Stimulated activated memory B cell treated with anti-CD40 and anti-IgM and Interleukin-4, amounts not matched to agents 10 μg/mL and 1 μg/mL and 100 μg/mL, for 72 hours (primary cell): Measurements from ENCODE around the gene PKHD1.

Experiments
- ATAC-seq: fragments of 150-1000 bp; cut with Tn5 transposase; 2 replicates; pipeline ENCODE4 v1.10.0; 2021
- H3K27ac Mint-ChIP-seq: one replicate; pipeline ENCODE4 v1.8.0; 2022; ENCODE audit warnings: mild to moderate bottlenecking, mixed read lengths
- H3K27me3 Mint-ChIP-seq: one replicate; pipeline ENCODE4 v1.8.0; 2022; ENCODE audit warnings: mixed read lengths
- H3K36me3 Mint-ChIP-seq: one replicate; pipeline ENCODE4 v1.8.0; 2022; ENCODE audit warnings: mixed read lengths
- H3K4me1 Mint-ChIP-seq: one replicate; pipeline ENCODE4 v1.8.0; 2022; ENCODE audit warnings: mixed read lengths
- H3K4me3 Mint-ChIP-seq: one replicate; pipeline ENCODE4 v1.8.0; 2022; ENCODE audit warnings: mild to moderate bottlenecking, moderate library complexity, mixed read lengths
- H3K9me3 Mint-ChIP-seq: one replicate; pipeline ENCODE4 v1.8.0; 2022; ENCODE audit warnings: mixed read lengths

PKHD1 gene

DNA sequence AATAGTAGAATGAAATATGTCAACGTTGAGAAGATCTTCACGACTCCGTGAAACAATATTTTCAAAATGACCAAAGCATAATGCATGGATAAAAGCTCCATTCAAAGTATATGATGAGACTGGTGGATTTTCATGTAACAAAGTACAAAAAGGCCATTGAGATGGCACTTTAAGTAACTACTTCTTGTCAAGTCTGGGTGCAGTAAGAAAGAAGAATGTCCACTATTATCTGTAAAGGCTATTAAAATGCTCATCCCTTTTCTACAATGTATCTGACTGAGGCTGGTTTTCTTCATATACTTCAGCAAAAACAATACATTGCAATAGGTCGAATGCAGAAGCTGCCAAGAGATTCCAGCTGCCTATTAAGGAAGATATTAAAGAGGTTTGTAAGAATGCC is 457.4 kb downstream of the PKHD1 start:
- ATAC-seq, result no peak

DNA sequence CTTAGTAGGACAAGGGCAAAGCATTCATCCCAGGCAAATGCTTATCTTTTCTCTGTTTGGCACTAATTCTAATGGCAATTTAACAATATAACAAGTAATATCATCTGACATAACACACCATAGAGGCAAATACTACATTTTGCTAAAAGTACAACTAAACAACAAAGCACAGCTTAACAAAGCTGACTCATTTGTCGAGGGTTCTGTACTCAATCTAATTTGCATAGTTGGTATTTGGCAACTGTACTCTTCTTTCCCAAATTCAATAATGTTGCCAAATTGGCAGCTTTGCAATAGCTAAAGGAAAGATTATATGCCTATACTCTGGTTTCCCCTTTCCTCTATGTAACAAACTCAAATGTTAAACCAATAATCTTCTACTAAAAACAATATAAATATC is 461.0 kb downstream of the PKHD1 start:
- no peak overlapping the region for H3K4me3 Mint-ChIP-seq
- no peaks in the 10 kb centered on the region for H3K9me3 Mint-ChIP-seq
- no peaks in the 10 kb centered on the region for H3K36me3 Mint-ChIP-seq
- H3K27me3 Mint-ChIP-seq, result no peaks in the 10 kb centered on the region
- no peak overlapping the region for H3K27ac Mint-ChIP-seq
- no peaks in the 10 kb centered on the region for H3K4me1 Mint-ChIP-seq
- ATAC-seq, result no peak

More for the DNA sequence above, 457.4 kb downstream of the PKHD1 start:
- no peak overlapping the region for H3K27ac Mint-ChIP-seq
- no peaks in the 10 kb centered on the region for H3K4me1 Mint-ChIP-seq
- H3K9me3 Mint-ChIP-seq, result peaks cover 3% of the 10 kb centered on the region
- no peak overlapping the region for H3K4me3 Mint-ChIP-seq
- H3K36me3 Mint-ChIP-seq, result no peaks in the 10 kb centered on the region
- no peaks in the 10 kb centered on the region for H3K27me3 Mint-ChIP-seq

DNA sequence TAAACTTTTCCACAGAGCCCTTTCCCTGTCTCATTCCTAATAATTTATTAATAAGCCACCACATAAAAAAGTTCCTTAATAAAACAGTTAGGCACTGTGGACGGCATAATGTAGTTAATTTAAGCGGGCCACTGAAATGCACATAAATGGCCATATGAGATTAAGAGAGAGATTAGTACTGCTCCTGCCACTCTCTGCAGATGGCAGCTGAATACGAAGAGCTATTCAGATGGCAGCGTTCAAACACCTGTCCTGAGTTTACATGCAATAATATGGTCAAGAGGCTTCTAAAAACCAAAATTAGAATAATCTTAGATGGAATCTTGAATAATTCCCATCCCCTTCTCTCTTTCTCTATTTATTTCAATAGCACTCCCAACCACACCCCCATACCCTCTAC is 461.8 kb downstream of the PKHD1 start:
- Mint-ChIP-seq H3K27ac (no peak overlapping the region), H3K27me3 (no peaks in the 10 kb centered on the region), H3K9me3 (no peaks in the 10 kb centered on the region), H3K4me3 (no peak overlapping the region), H3K36me3 (no peaks in the 10 kb centered on the region), H3K4me1 (no peaks in the 10 kb centered on the region)
- no peak for ATAC-seq

DNA sequence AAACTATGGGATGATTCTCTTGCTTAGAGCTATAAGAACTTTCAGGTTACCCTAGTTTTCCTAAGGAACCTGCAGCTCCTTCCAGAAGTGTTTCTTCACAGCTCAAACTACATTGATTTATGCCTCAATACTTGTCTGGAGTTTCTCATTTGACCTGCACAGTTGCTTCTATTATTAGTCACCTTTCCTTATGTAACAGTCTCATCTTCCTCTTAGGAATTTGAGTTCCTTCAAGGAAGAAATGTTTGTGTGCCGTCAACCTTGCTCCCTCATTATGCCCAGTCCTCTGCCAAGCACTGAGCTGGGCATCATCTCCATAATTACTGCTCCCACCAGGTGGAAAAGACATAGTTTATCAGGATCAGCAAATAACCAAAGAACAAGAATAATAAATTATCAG is 466.4 kb downstream of the PKHD1 start:
- Mint-ChIP-seq H3K4me1 (no peaks in the 10 kb centered on the region), H3K27ac (no peak overlapping the region), H3K4me3 (no peak overlapping the region), H3K36me3 (no peaks in the 10 kb centered on the region), H3K9me3 (no peaks in the 10 kb centered on the region), H3K27me3 (no peaks in the 10 kb centered on the region)
- no peak for ATAC-seq

DNA sequence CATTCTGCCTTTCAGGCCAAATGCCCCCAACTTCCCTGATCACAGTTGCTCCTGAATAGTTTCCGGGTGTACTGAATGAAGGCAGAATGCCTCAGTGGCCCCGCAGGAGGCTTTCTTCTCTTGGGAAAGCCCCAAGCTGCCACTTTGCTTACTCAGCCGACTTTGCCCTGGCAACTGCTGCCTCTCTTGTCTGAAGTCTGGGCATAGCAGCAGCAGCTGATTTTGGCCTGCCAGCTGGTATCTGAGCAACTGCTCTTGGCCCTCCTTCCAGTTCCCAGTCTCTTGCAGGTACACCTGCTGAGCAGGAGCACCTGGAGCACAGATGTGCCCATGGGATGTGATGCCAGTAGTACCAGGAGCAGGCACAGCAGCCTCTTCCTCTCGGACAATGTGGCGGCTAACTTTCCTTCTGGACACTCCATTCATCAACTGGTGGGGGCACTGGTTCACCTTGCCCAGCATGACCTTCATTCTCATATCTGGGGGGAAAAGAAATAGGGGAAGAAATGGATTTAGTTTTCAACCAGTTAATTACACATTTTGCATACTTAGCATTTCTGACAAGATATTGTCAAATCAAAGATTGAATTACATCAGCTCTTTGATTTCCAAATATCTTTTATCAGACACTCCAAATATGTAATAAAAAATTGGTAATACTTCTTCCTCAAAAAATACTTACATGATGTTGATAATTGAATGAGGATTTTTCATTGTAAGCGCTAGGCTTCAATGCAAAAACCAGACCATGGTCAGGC is 468.2 kb downstream of the PKHD1 start:
- Mint-ChIP-seq H3K27me3 (no peaks in the 10 kb centered on the region), H3K36me3 (no peaks in the 10 kb centered on the region)

DNA sequence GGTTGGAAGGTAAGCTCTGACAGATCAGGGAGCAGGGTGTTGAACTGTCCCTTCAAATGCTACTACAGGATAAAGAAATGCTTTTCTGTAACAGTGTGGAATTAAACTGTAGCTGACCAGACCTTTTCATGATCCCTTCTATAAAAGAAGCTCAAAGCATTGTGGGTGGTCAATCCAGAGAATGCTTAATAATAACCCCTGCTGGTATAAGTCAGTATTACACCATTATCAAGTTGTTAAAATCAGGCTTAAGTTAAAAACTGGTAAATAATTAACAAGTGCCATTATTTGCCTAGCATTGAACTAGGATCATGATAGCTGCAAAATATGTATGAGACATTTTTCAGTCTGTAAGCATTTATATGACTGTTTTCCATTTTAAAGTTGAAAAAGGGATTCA is 468.9 kb downstream of the PKHD1 start:
- Mint-ChIP-seq H3K4me3 (no peak overlapping the region), H3K27ac (no peak overlapping the region), H3K4me1 (no peaks in the 10 kb centered on the region), H3K27me3 (no peaks in the 10 kb centered on the region), H3K36me3 (no peaks in the 10 kb centered on the region), H3K9me3 (no peaks in the 10 kb centered on the region)
- ATAC-seq, result no peak

More for the DNA sequence above, 468.2 kb downstream of the PKHD1 start:
- no peaks in the 10 kb centered on the region for H3K9me3 Mint-ChIP-seq
- no peaks in the 10 kb centered on the region for H3K4me1 Mint-ChIP-seq
- H3K4me3 Mint-ChIP-seq, result no peak overlapping the region
- no peak for ATAC-seq
- no peak overlapping the region for H3K27ac Mint-ChIP-seq

DNA sequence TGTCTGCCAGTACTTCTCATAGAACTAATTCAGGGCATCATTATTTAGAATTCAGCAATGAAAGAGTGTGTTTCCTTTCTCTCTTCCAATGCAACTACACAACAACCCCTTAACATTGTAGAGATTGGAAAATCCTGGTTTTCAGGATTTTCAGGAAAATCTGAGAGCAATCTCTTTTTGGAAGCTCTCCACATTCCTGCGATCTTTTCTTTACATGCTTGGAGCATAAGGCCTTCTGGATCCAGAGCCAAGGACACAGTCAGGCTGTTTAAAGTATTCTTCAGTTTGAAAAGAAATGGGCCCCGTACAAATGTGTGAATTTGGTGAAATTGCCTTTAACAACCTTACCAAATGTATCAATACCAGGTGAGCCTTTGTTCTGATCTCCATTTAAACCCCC is 469.7 kb downstream of the PKHD1 start:
- ATAC-seq, result no peak
- Mint-ChIP-seq H3K27me3 (no peaks in the 10 kb centered on the region), H3K36me3 (no peaks in the 10 kb centered on the region), H3K9me3 (no peaks in the 10 kb centered on the region), H3K4me1 (no peaks in the 10 kb centered on the region), H3K4me3 (no peak overlapping the region), H3K27ac (no peak overlapping the region)

DNA sequence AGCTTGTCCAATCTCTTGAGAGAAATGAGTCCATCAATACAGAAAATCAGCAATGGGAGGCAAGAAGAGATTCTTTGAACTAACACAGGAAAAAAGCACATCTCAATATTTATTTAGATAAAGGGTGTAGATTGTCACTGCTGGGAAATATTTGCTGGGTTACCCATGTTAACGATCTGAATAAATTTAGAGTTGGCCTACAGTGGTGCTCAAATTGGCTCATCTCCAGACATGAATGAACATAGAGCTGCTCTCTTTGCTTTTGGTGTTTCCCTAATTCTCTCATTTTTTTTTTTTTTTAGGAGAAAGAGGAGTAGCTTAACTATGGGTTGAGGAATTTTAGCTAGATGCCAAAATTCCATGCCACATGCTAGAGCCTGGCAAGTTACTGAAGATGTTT is 471.2 kb downstream of the PKHD1 start:
- H3K36me3 Mint-ChIP-seq, result no peaks in the 10 kb centered on the region
- no peaks in the 10 kb centered on the region for H3K27me3 Mint-ChIP-seq
- ATAC-seq, result no peak
- H3K9me3 Mint-ChIP-seq, result no peaks in the 10 kb centered on the region
- no peak overlapping the region for H3K27ac Mint-ChIP-seq
- no peaks in the 10 kb centered on the region for H3K4me1 Mint-ChIP-seq
- no peak overlapping the region for H3K4me3 Mint-ChIP-seq

DNA sequence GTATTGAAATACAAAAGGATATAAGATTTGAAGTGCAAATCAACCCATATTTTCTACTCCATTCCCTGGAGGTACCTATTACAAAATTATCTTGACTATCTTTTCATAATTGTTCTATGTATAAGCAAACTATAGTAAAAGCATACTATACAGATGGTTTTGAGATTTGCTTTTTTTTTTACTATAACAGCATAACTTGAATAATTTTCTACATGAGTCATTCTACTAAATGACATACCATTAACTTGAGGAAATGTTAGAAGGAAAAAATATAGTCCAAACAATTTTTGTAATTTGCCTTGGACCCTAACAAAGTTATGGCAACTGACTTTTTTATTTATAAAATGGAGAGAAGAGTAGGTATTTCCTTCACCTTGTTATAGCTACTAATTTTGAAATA is 472.7 kb downstream of the PKHD1 start:
- H3K4me1 Mint-ChIP-seq, result no peaks in the 10 kb centered on the region
- ATAC-seq, result no peak
- H3K9me3 Mint-ChIP-seq, result no peaks in the 10 kb centered on the region
- no peaks in the 10 kb centered on the region for H3K27me3 Mint-ChIP-seq
- H3K4me3 Mint-ChIP-seq, result no peak overlapping the region
- H3K27ac Mint-ChIP-seq, result no peak overlapping the region
- H3K36me3 Mint-ChIP-seq, result no peaks in the 10 kb centered on the region

DNA sequence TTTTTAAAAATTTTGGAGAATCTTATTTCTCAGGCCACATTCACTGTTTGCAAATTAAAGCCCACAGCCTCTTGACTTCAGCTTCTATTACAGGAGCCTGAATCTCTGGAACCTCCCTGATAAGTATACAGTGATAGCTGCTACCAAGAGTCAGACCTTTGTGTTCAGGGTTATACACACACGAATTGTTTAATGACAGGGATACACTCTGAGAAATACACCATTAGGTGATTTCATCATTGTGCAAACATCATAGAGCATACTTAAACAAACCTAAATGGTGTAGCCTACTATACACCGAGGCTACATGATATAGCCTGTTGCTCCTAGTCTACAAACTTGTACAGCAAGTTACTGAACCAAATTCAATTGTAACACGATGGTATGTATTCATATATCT is 473.9 kb downstream of the PKHD1 start:
- Mint-ChIP-seq H3K27ac (no peak overlapping the region), H3K4me3 (no peak overlapping the region), H3K9me3 (no peaks in the 10 kb centered on the region), H3K27me3 (no peaks in the 10 kb centered on the region), H3K36me3 (no peaks in the 10 kb centered on the region), H3K4me1 (no peaks in the 10 kb centered on the region)
- no peak for ATAC-seq

DNA sequence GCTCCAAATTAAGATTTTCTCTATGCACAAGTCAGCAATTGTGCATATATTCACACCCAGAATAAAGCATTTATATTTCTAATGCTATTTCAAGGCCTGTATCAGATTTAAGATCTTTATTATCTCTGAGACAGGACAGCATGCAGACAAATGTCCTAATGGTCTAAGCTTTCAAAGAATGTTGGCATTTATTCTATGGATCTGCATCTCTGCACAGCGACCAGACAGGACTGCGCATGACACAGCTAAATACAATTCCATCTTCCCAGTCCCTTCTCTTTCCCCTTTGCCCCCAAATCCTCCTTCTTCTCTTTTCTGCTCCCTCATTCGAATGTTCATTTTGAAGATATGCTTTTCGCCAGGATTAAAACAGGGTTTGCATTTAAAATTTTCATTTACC is 478.5 kb downstream of the PKHD1 start:
- Mint-ChIP-seq H3K36me3 (no peaks in the 10 kb centered on the region), H3K27me3 (no peaks in the 10 kb centered on the region), H3K4me3 (no peak overlapping the region), H3K4me1 (no peaks in the 10 kb centered on the region), H3K9me3 (no peaks in the 10 kb centered on the region), H3K27ac (no peak overlapping the region)
- ATAC-seq, result no peak

DNA sequence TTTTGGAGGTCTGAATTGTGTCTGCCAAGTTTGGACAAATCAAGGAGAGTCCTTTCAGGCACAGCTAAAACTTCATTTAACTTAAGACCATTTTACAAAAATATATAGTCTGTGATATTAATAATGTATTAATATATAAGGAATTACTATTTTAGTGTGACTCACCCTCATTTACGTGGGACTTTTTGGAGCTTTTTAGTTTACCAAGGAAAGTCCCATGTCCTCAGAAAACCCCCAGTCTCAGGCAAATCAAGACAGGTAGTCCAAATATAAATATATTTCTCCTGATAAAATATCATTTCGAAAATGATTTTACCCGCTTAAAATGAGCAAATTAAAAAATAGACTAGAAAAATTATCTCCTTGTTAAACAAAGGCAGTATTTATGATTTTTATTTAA is 479.0 kb downstream of the PKHD1 start:
- no peaks in the 10 kb centered on the region for H3K9me3 Mint-ChIP-seq
- ATAC-seq, result no peak
- H3K4me1 Mint-ChIP-seq, result no peaks in the 10 kb centered on the region
- no peak overlapping the region for H3K4me3 Mint-ChIP-seq
- H3K27me3 Mint-ChIP-seq, result no peaks in the 10 kb centered on the region
- no peak overlapping the region for H3K27ac Mint-ChIP-seq
- no peaks in the 10 kb centered on the region for H3K36me3 Mint-ChIP-seq

DNA sequence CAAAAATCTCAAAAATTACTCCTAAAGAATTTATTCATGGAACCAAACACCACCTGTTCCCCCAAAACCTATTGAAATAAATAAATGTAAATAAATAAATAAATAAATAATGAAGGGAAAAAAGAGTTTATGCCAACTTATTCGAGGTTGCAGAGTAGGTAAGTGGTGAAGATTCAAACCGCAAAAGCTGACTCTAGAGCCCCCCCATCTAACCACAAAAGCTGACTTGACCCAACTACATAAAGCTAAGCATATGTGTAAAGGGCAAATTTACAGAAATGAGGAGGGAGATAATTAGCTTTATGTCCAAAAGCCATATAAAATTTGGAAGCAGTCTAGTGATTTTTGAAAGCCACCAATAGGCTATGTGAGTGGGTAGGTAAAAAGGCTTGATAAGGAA is 486.9 kb downstream of the PKHD1 start:
- H3K27ac Mint-ChIP-seq, result no peak overlapping the region
- no peaks in the 10 kb centered on the region for H3K4me1 Mint-ChIP-seq
- no peak overlapping the region for H3K4me3 Mint-ChIP-seq
- no peaks in the 10 kb centered on the region for H3K36me3 Mint-ChIP-seq
- H3K27me3 Mint-ChIP-seq, result peaks cover 10% of the 10 kb centered on the region
- no peak for ATAC-seq
- H3K9me3 Mint-ChIP-seq, result peaks cover 7% of the 10 kb centered on the region

DNA sequence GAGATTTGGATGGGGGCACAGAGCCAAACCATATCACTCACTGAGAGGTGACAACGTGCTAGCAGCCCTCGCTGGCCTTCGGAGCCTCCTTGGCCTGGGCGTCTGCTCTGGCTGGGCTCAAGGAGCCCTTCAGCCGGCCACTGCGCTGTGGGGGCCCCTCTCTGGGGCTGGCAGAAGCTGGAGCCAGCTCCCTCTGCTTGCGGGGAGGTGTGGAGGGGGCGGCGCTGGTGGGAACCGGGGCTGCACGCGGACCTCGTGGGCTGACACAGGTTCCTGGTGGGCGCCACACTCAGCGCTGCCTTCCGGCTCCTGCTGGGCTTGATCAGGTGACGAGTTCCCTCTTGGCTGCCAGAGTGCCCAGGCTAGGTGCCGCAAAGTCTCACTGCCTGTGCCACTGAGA is 489.2 kb downstream of the PKHD1 start:
- peaks cover 13% of the 10 kb centered on the region for H3K9me3 Mint-ChIP-seq
- H3K27me3 Mint-ChIP-seq, result peaks cover 10% of the 10 kb centered on the region
- H3K27ac Mint-ChIP-seq, result no peak overlapping the region
- no peak for ATAC-seq
- no peak overlapping the region for H3K4me3 Mint-ChIP-seq
- H3K36me3 Mint-ChIP-seq, result no peaks in the 10 kb centered on the region
- no peaks in the 10 kb centered on the region for H3K4me1 Mint-ChIP-seq

DNA sequence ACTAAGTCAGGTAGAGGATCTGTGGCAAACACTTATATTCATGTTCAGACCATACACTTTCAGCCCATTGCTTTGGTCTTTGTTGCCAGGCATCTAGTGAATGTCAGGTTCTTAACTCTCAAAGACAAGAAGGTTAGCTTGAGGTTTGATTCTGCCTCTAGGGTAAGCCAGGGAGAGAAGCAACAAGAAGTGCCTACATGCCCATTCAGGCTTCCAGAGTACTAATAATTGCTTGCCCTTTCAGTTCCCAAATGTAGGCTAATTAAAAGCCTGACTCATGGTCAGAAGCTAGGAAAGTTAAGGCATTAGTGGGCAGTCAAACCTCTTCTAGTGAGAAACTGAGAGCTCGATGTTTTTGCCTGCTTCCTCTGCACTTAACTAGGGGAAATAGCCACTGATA is 492.4 kb downstream of the PKHD1 start:
- no peak for ATAC-seq
- Mint-ChIP-seq H3K4me1 (no peaks in the 10 kb centered on the region), H3K4me3 (no peak overlapping the region), H3K9me3 (peaks cover 13% of the 10 kb centered on the region), H3K36me3 (no peaks in the 10 kb centered on the region), H3K27ac (no peak overlapping the region), H3K27me3 (peaks cover 10% of the 10 kb centered on the region)

DNA sequence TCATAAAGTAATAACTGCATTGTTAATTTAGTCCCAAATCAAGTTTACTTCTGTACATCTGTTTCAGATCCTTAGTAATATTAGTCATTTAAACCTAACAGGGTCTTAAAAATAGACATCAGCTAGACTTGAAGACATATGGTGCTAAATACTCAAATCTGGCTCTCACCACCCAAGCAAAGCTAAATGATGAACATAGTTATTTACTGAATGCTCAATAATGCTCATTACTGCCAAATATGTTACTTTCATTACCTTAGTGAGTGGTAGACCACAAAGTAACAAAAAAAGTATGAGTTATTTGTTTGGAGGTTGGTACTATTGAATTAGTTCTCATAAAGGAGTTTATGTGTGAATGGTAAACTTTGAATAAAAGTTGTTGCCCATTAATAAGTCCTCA is 502.1 kb downstream of the PKHD1 start:
- ATAC-seq, result no peak
- H3K27ac Mint-ChIP-seq, result no peak overlapping the region
- no peaks in the 10 kb centered on the region for H3K4me1 Mint-ChIP-seq

DNA sequence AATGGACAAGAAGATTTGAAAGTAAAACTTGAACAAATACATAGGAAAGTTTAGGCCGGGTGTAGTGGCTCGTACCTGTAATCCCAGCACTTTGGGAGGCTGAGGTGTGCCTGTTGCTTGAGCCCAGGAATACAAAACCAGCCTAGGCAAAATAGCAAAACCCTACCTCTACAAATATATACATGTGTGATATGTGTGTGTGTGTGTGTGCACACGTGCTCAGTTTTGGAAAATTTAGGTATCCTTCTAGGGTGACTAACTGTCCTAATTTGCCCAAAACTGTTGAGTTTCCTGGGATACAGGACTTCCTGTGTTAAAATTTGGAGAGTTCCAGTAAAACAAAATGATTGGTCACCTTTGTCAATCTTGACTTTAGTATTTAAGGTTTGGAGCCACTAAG is 503.2 kb downstream of the PKHD1 start:
- H3K27me3 Mint-ChIP-seq, result no peaks in the 10 kb centered on the region
- no peak overlapping the region for H3K27ac Mint-ChIP-seq
- H3K4me1 Mint-ChIP-seq, result no peaks in the 10 kb centered on the region
- no peaks in the 10 kb centered on the region for H3K36me3 Mint-ChIP-seq
- H3K9me3 Mint-ChIP-seq, result peaks cover 5% of the 10 kb centered on the region
- no peak overlapping the region for H3K4me3 Mint-ChIP-seq
- ATAC-seq, result no peak

More for the DNA sequence above, 502.1 kb downstream of the PKHD1 start:
- H3K9me3 Mint-ChIP-seq, result peaks cover 5% of the 10 kb centered on the region
- no peak overlapping the region for H3K4me3 Mint-ChIP-seq
- no peaks in the 10 kb centered on the region for H3K36me3 Mint-ChIP-seq
- no peaks in the 10 kb centered on the region for H3K27me3 Mint-ChIP-seq
